H9 (cell line): ENCODE data around the gene RAB11FIP4. TPM values are rescaled to one million over a fixed set of nuclear protein-coding genes. Genes with fewer than 3 reads are reported as not detected.

ENCODE experiments used
- DNase-seq: peaks from one replicate; pipeline ENCODE4 v3.0.0-alpha.2; 2017
- H2AFZ ChIP-seq: one replicate; pipeline ENCODE4 v1.6.1; 2013; ENCODE audit warnings: mild to moderate bottlenecking, low read length, control low read depth, moderate library complexity
- H2AK5ac ChIP-seq: 2 replicates; pipeline ENCODE4 v1.6.1; 2013; ENCODE audit warnings: low read length, control low read depth, mixed read lengths; ENCODE audit not compliant: insufficient read length
- H2BK120ac ChIP-seq: one replicate; pipeline ENCODE4 v1.6.1; 2013; ENCODE audit warnings: low read depth, mild to moderate bottlenecking, low read length, control low read depth, inconsistent platforms; ENCODE audit not compliant: poor library complexity, severe bottlenecking
- H2BK12ac ChIP-seq: 2 replicates; pipeline ENCODE4 v1.6.1; 2013; ENCODE audit warnings: low read length, control low read depth, mixed read lengths, low read depth; ENCODE audit not compliant: insufficient read length
- H2BK15ac ChIP-seq: 2 replicates; pipeline ENCODE4 v1.6.1; 2013; ENCODE audit warnings: low read depth, low read length, control low read depth
- H2BK20ac ChIP-seq: one replicate; pipeline ENCODE4 v1.6.1; 2013; ENCODE audit warnings: low read depth, mild to moderate bottlenecking, low read length, control low read depth, inconsistent platforms; ENCODE audit not compliant: poor library complexity, severe bottlenecking
- H2BK5ac ChIP-seq: 2 replicates; pipeline ENCODE4 v1.6.1; 2013; ENCODE audit warnings: low read length, control low read depth, mixed read lengths; ENCODE audit not compliant: insufficient read length
- H3K14ac ChIP-seq: 2 replicates; pipeline ENCODE4 v1.6.1; 2013; ENCODE audit warnings: low read length, control low read depth; ENCODE audit not compliant: insufficient read depth
- H3K18ac ChIP-seq: 2 replicates; pipeline ENCODE4 v1.6.1; 2013; ENCODE audit warnings: low read depth, mild to moderate bottlenecking, mixed read lengths, low read length, control low read depth; ENCODE audit not compliant: insufficient read length
- H3K23ac ChIP-seq: 2 replicates; pipeline ENCODE4 v1.6.1; 2013; ENCODE audit warnings: low read length, control low read depth, mixed read lengths, low read depth; ENCODE audit not compliant: insufficient read length
- H3K23me2 ChIP-seq: 2 replicates; pipeline ENCODE4 v1.6.1; 2013; ENCODE audit warnings: low read depth, mild to moderate bottlenecking, mixed read lengths, low read length, control low read depth; ENCODE audit not compliant: insufficient read length, poor library complexity, severe bottlenecking
- H3K27ac ChIP-seq: 2 replicates; pipeline ENCODE4 v1.5.1; 2013; ENCODE audit warnings: low read length, control low read depth, mixed read lengths, low read depth; ENCODE audit not compliant: insufficient read length
- H3K27me3 ChIP-seq: 2 replicates; pipeline ENCODE4 v1.6.1; 2013; ENCODE audit warnings: low read length, control low read depth, inconsistent platforms; ENCODE audit not compliant: insufficient read depth
- H3K4ac ChIP-seq: 2 replicates; pipeline ENCODE4 v1.6.1; 2013; ENCODE audit warnings: low read depth, mild to moderate bottlenecking, control low read depth, inconsistent platforms, low read length, moderate library complexity
- H3K4me1 ChIP-seq: 2 replicates; pipeline ENCODE4 v1.6.1; 2013; ENCODE audit warnings: low read length, control low read depth, inconsistent platforms; ENCODE audit not compliant: insufficient read depth
- H3K4me2 ChIP-seq: 2 replicates; pipeline ENCODE4 v1.6.1; 2013; ENCODE audit warnings: low read length, control low read depth, mixed read lengths; ENCODE audit not compliant: insufficient read length, insufficient read depth
- H3K56ac ChIP-seq: 2 replicates; pipeline ENCODE4 v1.6.1; 2013; ENCODE audit warnings: low read depth, mild to moderate bottlenecking, mixed read lengths, low read length, control low read depth; ENCODE audit not compliant: insufficient read length
- H3K79me1 ChIP-seq: 2 replicates; pipeline ENCODE4 v1.6.1; 2013; ENCODE audit warnings: low read depth, mild to moderate bottlenecking, moderate library complexity, low read length, control low read depth, inconsistent platforms; ENCODE audit not compliant: insufficient read depth, poor library complexity, severe bottlenecking
- H3K79me2 ChIP-seq: 2 replicates; pipeline ENCODE4 v1.6.1; 2013; ENCODE audit warnings: low read length, control low read depth, inconsistent platforms; ENCODE audit not compliant: insufficient read depth
- H3K9ac ChIP-seq: 2 replicates; pipeline ENCODE4 v1.6.1; 2013; ENCODE audit warnings: low read length, control low read depth, mixed read lengths; ENCODE audit not compliant: insufficient read length; ENCODE audit errors: extremely low read depth
- H3K9me3 ChIP-seq: one replicate; pipeline ENCODE4 v1.6.1; 2013; ENCODE audit warnings: low read depth, low read length, inconsistent platforms; ENCODE audit not compliant: control insufficient read depth
- H3T11ph ChIP-seq: one replicate; pipeline ENCODE4 v1.6.1; 2013; ENCODE audit warnings: mild to moderate bottlenecking, low read length, control low read depth, inconsistent platforms
- H4K20me1 ChIP-seq: one replicate; pipeline ENCODE4 v1.6.1; 2013; ENCODE audit not compliant: control insufficient read depth, insufficient read length, insufficient read depth
- H4K5ac ChIP-seq: 2 replicates; pipeline ENCODE4 v1.6.1; 2013; ENCODE audit warnings: low read depth, mild to moderate bottlenecking, mixed read lengths, low read length, control low read depth; ENCODE audit not compliant: insufficient read length
- H4K8ac ChIP-seq: replicated peaks from 2 replicates; pipeline ENCODE4 v1.6.1; 2013; ENCODE audit warnings: low read length, control low read depth, mixed read lengths, low read depth; ENCODE audit not compliant: insufficient read length
- H4K91ac ChIP-seq: 2 replicates; pipeline ENCODE4 v1.6.1; 2013; ENCODE audit warnings: low read depth, mild to moderate bottlenecking, moderate library complexity, mixed read lengths, low read length, control low read depth; ENCODE audit not compliant: insufficient read length
- H3K27ac Mint-ChIP-seq, 3 experiments: 2 replicates in 2 of 3; 3 replicates in 1 of 3; pipeline ENCODE4 v1.8.0; 2020 to 2021; ENCODE audit warnings: mixed read lengths in 3 of 3, mild to moderate bottlenecking in 1 of 3, moderate library complexity in 1 of 3
- H3K27me3 Mint-ChIP-seq: 2 replicates; pipeline ENCODE4 v1.8.0; 2021; ENCODE audit warnings: low read depth, mild to moderate bottlenecking, moderate library complexity, mixed read lengths
- H3K36me3 Mint-ChIP-seq, 3 experiments: 2 replicates in 2 of 3; 3 replicates in 1 of 3; pipeline ENCODE4 v1.8.0; 2020 to 2021; ENCODE audit warnings: low read depth in 3 of 3, mixed read lengths in 3 of 3; ENCODE audit not compliant: insufficient read depth in 1 of 3
- H3K4me1 Mint-ChIP-seq, 2 experiments: 2 replicates each; pipeline ENCODE4 v1.8.0; 2020; ENCODE audit warnings: mixed read lengths in 2 of 2
- H3K4me3 Mint-ChIP-seq, 2 experiments: 2 replicates in 1 of 2; 3 replicates in 1 of 2; pipeline ENCODE4 v1.8.0; 2020 to 2021; ENCODE audit warnings: mild to moderate bottlenecking in 2 of 2, mixed read lengths in 2 of 2, moderate library complexity in 1 of 2
- H3K9me3 Mint-ChIP-seq, 2 experiments: 2 replicates in 1 of 2; 3 replicates in 1 of 2; pipeline ENCODE4 v1.8.0; 2020; ENCODE audit warnings: mild to moderate bottlenecking in 2 of 2, mixed read lengths in 2 of 2, moderate library complexity in 1 of 2
- CTCF ChIP-seq: fragments of 200-600 bp; sonication (generic); conservative IDR thresholded peaks from 3 replicates; pipeline ENCODE4 v1.8.0; 2021; ENCODE audit warnings: antibody characterized with exemption, mild to moderate bottlenecking
- WGBS: extraction: QIAGEN DNeasy Blood & Tissue Kit; methylation state at CpG from one replicate; pipeline ENCODE4 v1.1.7; 2013; ENCODE audit warnings: missing lambda C conversion rate, low lambda C conversion rate, mixed read lengths; ENCODE audit not compliant: insufficient read length; ENCODE audit errors: extremely low coverage; 5-methylcytosine and 5-hydroxymethylcytosine counted together
- total RNA-seq: library from RNA; stranded (reverse); gene quantifications from 2 replicates; pipeline ENCODE4 v1.2.1, GENCODE V29; 2021

The RAB11FIP4 gene
- total RNA-seq, 1 experiment from 2014 or later, result 25.7 TPM

GRCh38 chr17:31449746-31450145 lies 58.3 kb downstream of the RAB11FIP4 start:
- Histone ChIP-seq H4K8ac (no peak overlapping the region), H2BK15ac (no peak overlapping the region), H4K91ac (no peak overlapping the region), H3K9ac (no peak overlapping the region), H3K4ac (no peak overlapping the region), H3K18ac (no peak overlapping the region), H2BK120ac (no peak overlapping the region), H3K56ac (no peak overlapping the region), H3K23ac (no peak overlapping the region), H2AK5ac (no peak overlapping the region), H3K79me1 (no peaks in the 10 kb centered on the region), H2BK5ac (no peak overlapping the region), H3K79me2 (no peaks in the 10 kb centered on the region), H3K14ac (no peak overlapping the region), H4K20me1 (no peaks in the 10 kb centered on the region), H3K27me3 (no peaks in the 10 kb centered on the region), H4K5ac (no peak overlapping the region), H2BK20ac (no peak overlapping the region), H3T11ph (no peak overlapping the region), H3K23me2 (no peaks in the 10 kb centered on the region), H3K4me2 (no peak overlapping the region), H3K9me3 (no peaks in the 10 kb centered on the region), H3K27ac (no peak overlapping the region), H3K4me1 (no peaks in the 10 kb centered on the region), H2BK12ac (no peak overlapping the region), H2AFZ (no peak overlapping the region)
- H3K27ac Mint-ChIP-seq, result no peak overlapping the region; a peak in 1 of 7 replicates
- no peaks in the 10 kb centered on the region for H3K36me3 Mint-ChIP-seq
- H3K9me3 Mint-ChIP-seq, result no peaks in the 10 kb centered on the region
- no peak for DNase-seq
- no CpG with 5 or more reads among the region's 3 CpGs for WGBS
- no peak for TF ChIP-seq CTCF
- no peak overlapping the region for H3K4me3 Mint-ChIP-seq
- H3K27me3 Mint-ChIP-seq, result no peaks in the 10 kb centered on the region; the same call in 1 of the 2 replicates
- peaks cover 15 to 24% of the 10 kb centered on the region in 2 experiments for H3K4me1 Mint-ChIP-seq
